HG03520 (cell line): ENCODE measurements around the gene MED15.
"Not testable (repeated sequence)": the region's sequence is repeated elsewhere in the genome, so short reads cannot be mapped to it uniquely, and the experiment has no call there.

Experiments
- ATAC-seq: cut with Tn5 transposase; IDR thresholded peaks from one replicate; pipeline ENCODE4 v1.9.1; 2021; ENCODE audit warnings: mild to moderate bottlenecking, moderate library complexity; ENCODE audit not compliant: unreplicated experiment

The MED15 gene

GRCh38 chr22:20479612-20480196 is 27.7 kb upstream of the MED15 start:
- ATAC-seq: no peak

GRCh38 chr22:20483143-20483506 is 24.3 kb upstream of the MED15 start:
- ATAC-seq: not testable (repeated sequence)

GRCh38 chr22:20483771-20484170 is 23.6 kb upstream of the MED15 start:
- ATAC-seq: no peak

- no peak for ATAC-seq
Measured at GRCh38 chr22:20484948-20485683, 22.3 kb upstream of the MED15 start.

GRCh38 chr22:20486229-20486628 is 21.2 kb upstream of the MED15 start:
- ATAC-seq: no peak

GRCh38 chr22:20487715-20488114 is 19.7 kb upstream of the MED15 start:
- ATAC-seq: no peak

- no peak for ATAC-seq
Measured at GRCh38 chr22:20488946-20489345, 18.5 kb upstream of the MED15 start.

- no peak for ATAC-seq
Measured at GRCh38 chr22:20490183-20490940, 17.0 kb upstream of the MED15 start.

- no peak for ATAC-seq
Measured at GRCh38 chr22:20490941-20491307, 16.5 kb upstream of the MED15 start.

- ATAC-seq: no peak
Measured at GRCh38 chr22:20491346-20491745, 16.1 kb upstream of the MED15 start.

GRCh38 chr22:20494978-20495860 is 12.2 kb upstream of the MED15 start, which contains the start of gene KLHL22:
KLHL22 (minus strand) TSS chr22:20495795; CDS start chr22:20489211, 6,584 bp downstream.
- ATAC-seq: peak; percentile 24

- ATAC-seq: peak; percentile 70
Measured at GRCh38 chr22:20495861-20496681, 11.3 kb upstream of the MED15 start.

- ATAC-seq: no peak
Measured at GRCh38 chr22:20497426-20497825, 10.0 kb upstream of the MED15 start.

- ATAC-seq: no peak
Measured at GRCh38 chr22:20498913-20499312, 8.5 kb upstream of the MED15 start.

- ATAC-seq: no peak
Measured at GRCh38 chr22:20499769-20500168, 7.6 kb upstream of the MED15 start.

GRCh38 chr22:20503816-20504215 is 3.6 kb upstream of the MED15 start:
- no peak for ATAC-seq

GRCh38 chr22:20504293-20504922 is 3.0 kb upstream of the MED15 start:
- not testable (repeated sequence) for ATAC-seq

- no peak for ATAC-seq
Measured at GRCh38 chr22:20506543-20507252, 712 bp upstream of the MED15 start.
